H1 (cell line): Measurements from ENCODE around the gene ZNF536. TPM values are rescaled to one million over a fixed set of nuclear protein-coding genes. Genes with fewer than 3 reads are reported as not detected.

ENCODE experiments used
- MAX ChIP-seq: IDR thresholded peaks from 2 replicates; pipeline ENCODE4 v1.6.1; 2012; ENCODE audit warnings: inconsistent platforms
- polyA plus RNA-seq, 7 experiments: library from polyadenylated mRNA; depleted of rRNA in 3 of 7; stranded (reverse) in 5 of 7; unstranded in 2 of 7; fragments of >200 nt in 5 of 7; fragments of 200-250 nt in 2 of 7; gene quantifications; 1 replicate in 5 of 7; 2 replicates in 1 of 7; 4 replicates in 1 of 7; pipeline versions ENCODE4 v1.2.1 to v1.2.3, GENCODE V29; 2011 to 2013; ENCODE audit warnings: missing spikeins in 2 of 7, mixed read lengths in 2 of 7
- total RNA-seq: library from RNA; stranded (reverse); fragmentation: NEBNext Ultra II Directional; extraction: Animal tissue kit (Norgen Biotek cat#: 25700); gene quantifications from 2 replicates; pipeline ENCODE4 v1.2.1, GENCODE V29; 2021

ZNF536 gene
- total and polyA plus RNA-seq, 2 of the 8 experiments (the other 6 are each of a cell fraction or from before 2014, with no cell fraction given): 0.09 to 0.11 TPM

GRCh38 chr19:30362156-30362754, 9.9 kb upstream of the ZNF536 start (continued):
- TF ChIP-seq MAX: no peak
